Astrocyte of the cerebellum (primary cell): ENCODE measurements around the gene NKAIN1.
A peak's percentile ranks its signal among the peaks of the same experiment; 100 is the strongest.

Source experiments
- DNase-seq: peaks from one replicate; pipeline ENCODE4 v3.0.0-alpha.2; 2011; ENCODE audit warnings: low read depth
- H3K4me3 ChIP-seq: 2 replicates; pipeline ENCODE4 v1.5.1; 2011; ENCODE audit warnings: mild to moderate bottlenecking, low read depth, low read length, moderate library complexity
- CTCF ChIP-seq: IDR thresholded peaks from 2 replicates; pipeline ENCODE4 v1.5.1; 2012; ENCODE audit warnings: low read length, low read depth, moderate library complexity, mild to moderate bottlenecking; ENCODE audit errors: missing control alignments
- in situ Hi-C: cut with HindIII; loops from 2 replicates; pipeline ENCODE4 v1.10.0; 2017; ENCODE audit warnings: low sequenced_read_pairs

Gene NKAIN1

DNA sequence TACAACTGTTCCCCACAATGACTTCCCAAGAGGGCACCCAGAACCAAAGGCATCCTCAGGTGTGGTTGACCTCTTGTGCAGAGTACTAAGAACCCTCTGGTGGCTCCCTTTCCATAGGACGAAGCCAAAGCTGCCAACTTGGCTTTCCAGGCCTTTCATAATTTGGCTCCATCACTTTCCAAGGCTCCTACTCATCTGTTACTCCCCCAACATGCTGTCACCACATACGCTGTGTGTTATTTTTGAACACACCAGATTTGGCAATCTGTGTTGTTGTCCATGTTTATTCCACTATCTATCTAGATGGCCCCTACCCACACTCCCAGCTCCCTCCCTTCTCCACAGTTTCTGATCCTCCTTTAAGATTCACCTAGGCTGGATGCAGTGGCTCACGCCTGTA is 10.2 kb upstream of the NKAIN1 start:
- no peak overlapping the region for H3K4me3 ChIP-seq
- no peak for TF ChIP-seq CTCF
- in situ Hi-C loops: no loop called here
- no peak for DNase-seq

DNA sequence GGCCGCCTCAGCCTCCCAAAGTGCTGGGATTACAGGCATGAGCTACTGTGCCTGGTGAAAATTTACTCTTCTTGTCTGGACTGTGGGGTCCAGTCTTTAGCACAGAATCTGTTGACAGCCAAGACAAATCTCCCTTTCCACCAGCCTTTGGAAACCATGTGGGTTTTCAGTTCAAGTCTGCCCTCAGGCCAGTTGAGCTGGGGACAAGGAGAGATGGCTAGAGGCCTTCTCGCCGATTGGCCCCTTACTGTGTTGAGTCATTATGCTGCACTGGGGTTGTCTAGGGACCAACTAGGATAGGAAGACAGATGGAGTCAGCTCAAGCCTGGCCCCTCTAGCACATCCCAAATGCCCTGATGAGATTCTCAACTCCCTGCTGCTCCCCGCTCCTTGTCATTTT is 8.6 kb upstream of the NKAIN1 start:
- DNase-seq: no peak
- no peak for TF ChIP-seq CTCF
- in situ Hi-C loops: no loop called here
- no peak overlapping the region for H3K4me3 ChIP-seq

GRCh38 chr1:31244326-31244725 is 4.6 kb upstream of the NKAIN1 start:
- H3K4me3 ChIP-seq: no peak overlapping the region
- DNase-seq: no peak
- in situ Hi-C loops: no loop called here
- TF ChIP-seq CTCF: no peak

GRCh38 chr1:31243501-31244286 is 4.0 kb upstream of the NKAIN1 start:
- no peak overlapping the region for H3K4me3 ChIP-seq
- no peak for DNase-seq
- TF ChIP-seq CTCF: no peak
- in situ Hi-C loops: no loop called here

- H3K4me3 ChIP-seq: no peak overlapping the region
- no peak for TF ChIP-seq CTCF
- no peak for DNase-seq
- in situ Hi-C loops: no loop called here
These were observed 1.6 kb upstream of the NKAIN1 start for GRCh38 chr1:31241321-31241720.

DNA sequence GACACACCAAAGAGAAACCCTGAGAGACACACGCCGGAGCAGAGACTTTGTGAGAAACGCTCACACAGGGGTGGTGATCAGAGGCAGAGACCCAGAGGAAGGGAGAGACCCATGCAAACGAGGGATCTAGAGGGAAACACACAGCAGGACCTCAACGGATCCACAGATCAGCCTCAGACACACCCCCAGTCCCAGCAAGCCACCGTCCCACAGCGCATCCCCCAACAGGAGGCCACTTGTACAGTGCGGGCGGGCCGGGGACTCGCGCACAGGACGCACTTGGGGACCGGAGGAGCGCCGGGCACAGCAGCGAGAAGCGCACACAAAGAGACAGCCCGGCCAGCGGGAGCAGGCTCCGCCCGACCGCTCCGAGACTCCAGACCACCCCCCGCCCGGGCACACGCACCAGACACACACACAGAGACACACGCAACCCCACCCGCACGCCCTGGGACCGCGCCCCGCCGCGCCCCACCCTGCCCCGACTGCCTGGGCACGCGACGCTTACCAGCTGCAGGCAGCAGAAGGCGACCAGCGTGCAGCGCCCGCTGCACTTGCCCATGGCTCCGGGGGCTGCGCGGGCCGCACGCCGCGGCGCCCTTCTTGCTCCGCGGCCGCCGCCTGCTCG is 587 bp downstream of the NKAIN1 start:
- TF ChIP-seq CTCF: no peak
- H3K4me3 ChIP-seq: peak overlapping the region; percentile 21
- in situ Hi-C loops: no loop called here
- DNase-seq: no peak
